ENCODE measurements around the gene ABCG2.
A peak's percentile ranks its signal among the peaks of the same experiment; 100 is the strongest.

Gene ABCG2

GRCh38 chr4:88093874-88094273, 64.6 kb downstream of the ABCG2 start:
- TF ChIP-seq CTCF (conservative IDR thresholded peaks at IDR 0.05; ENCODE audit: low read length) = no peak
- no peak overlapping the region for H3K4me3 ChIP-seq (ENCODE audit: low read length)
- DNase-seq (ENCODE audit: low read depth) = no peak

GRCh38 chr4:88091378-88091777, 67.1 kb downstream of the ABCG2 start:
- TF ChIP-seq CTCF (conservative IDR thresholded peaks at IDR 0.05; ENCODE audit: low read length) = no peak
- DNase-seq (ENCODE audit: low read depth) = peak; percentile 8
- H3K4me3 ChIP-seq (ENCODE audit: low read length) = no peak overlapping the region

- no peak for DNase-seq (ENCODE audit: low read depth)
- no peak for TF ChIP-seq CTCF (conservative IDR thresholded peaks at IDR 0.05; ENCODE audit: low read length)
- no peak overlapping the region for H3K4me3 ChIP-seq (ENCODE audit: low read length)
These were observed 67.5 kb downstream of the ABCG2 start for GRCh38 chr4:88090898-88091297.

GRCh38 chr4:88087004-88087403, 71.4 kb downstream of the ABCG2 start:
- no peak overlapping the region for H3K4me3 ChIP-seq (ENCODE audit: low read length)
- TF ChIP-seq CTCF (conservative IDR thresholded peaks at IDR 0.05; ENCODE audit: low read length) = no peak
- no peak for DNase-seq (ENCODE audit: low read depth)

GRCh38 chr4:88080626-88081025, 77.8 kb downstream of the ABCG2 start:
- no peak overlapping the region for H3K4me3 ChIP-seq (ENCODE audit: low read length)
- no peak for TF ChIP-seq CTCF (conservative IDR thresholded peaks at IDR 0.05; ENCODE audit: low read length)
- no peak for DNase-seq (ENCODE audit: low read depth)

GRCh38 chr4:88078579-88078978, 79.9 kb downstream of the ABCG2 start:
- TF ChIP-seq CTCF (conservative IDR thresholded peaks at IDR 0.05; ENCODE audit: low read length) = no peak
- H3K4me3 ChIP-seq (ENCODE audit: low read length) = no peak overlapping the region
- DNase-seq (ENCODE audit: low read depth) = no peak

- TF ChIP-seq CTCF (conservative IDR thresholded peaks at IDR 0.05; ENCODE audit: low read length) = no peak
- peak; percentile 60 for DNase-seq (ENCODE audit: low read depth)
These were observed 80.4 kb downstream of the ABCG2 start for GRCh38 chr4:88077911-88078524.

More at GRCh38 chr4:88077911-88078524, 80.4 kb downstream of the ABCG2 start:
- H3K4me3 ChIP-seq (ENCODE audit: low read length) = no peak overlapping the region

Data from AG10803 (cell line).